GM12878 (cell line): ENCODE results near the gene BMPR2.

Experiments used
- CHD2 ChIP-seq: IDR thresholded peaks from 2 replicates; pipeline ENCODE4 v1.6.1; 2011; ENCODE audit warnings: low read depth, low read length, improper control_type of control experiment, borderline replicate concordance
- EZH2 ChIP-seq: IDR thresholded peaks from 2 replicates; pipeline ENCODE4 v1.6.1; 2012; ENCODE audit warnings: low read depth, mild to moderate bottlenecking, control low read depth, inconsistent platforms, low read length, borderline replicate concordance; ENCODE audit not compliant: control insufficient read depth
- PAX5 ChIP-seq: IDR thresholded peaks from 2 replicates; pipeline ENCODE4 v1.6.1; 2011; ENCODE audit warnings: low read depth, low read length, borderline replicate concordance
- PML ChIP-seq: IDR thresholded peaks from 2 replicates; pipeline ENCODE4 v1.6.1; 2012; ENCODE audit warnings: low read length, inconsistent platforms
- POLR2A ChIP-seq: IDR thresholded peaks from 2 replicates; pipeline ENCODE4 v1.6.1; 2011; ENCODE audit warnings: low read depth, mild to moderate bottlenecking, low read length
- POLR2AphosphoS5 ChIP-seq: IDR thresholded peaks from 2 replicates; pipeline ENCODE4 v1.6.1; 2011; ENCODE audit warnings: mild to moderate bottlenecking, low read length, inconsistent platforms
- SRF ChIP-seq, 2 experiments: IDR thresholded peaks; 2 replicates each; pipeline ENCODE4 v1.6.1; 2011; ENCODE audit warnings: low read depth in 2 of 2, low read length in 2 of 2, mild to moderate bottlenecking in 1 of 2, moderate library complexity in 1 of 2
- ZNF622 ChIP-seq: fragments of 450-650 bp; IDR thresholded peaks from 2 replicates; pipeline ENCODE4 v1.6.1; 2017; ENCODE audit warnings: mild to moderate bottlenecking, inconsistent platforms
- TF ChIP-seq, protein P1 (sequence below): IDR thresholded peaks from 2 replicates; pipeline ENCODE4 v1.6.1; 2011; ENCODE audit warnings: low read depth, low read length, improper control_type of control experiment, borderline replicate concordance

- TF ChIP-seq CHD2 (no peak), PML (no peak), SRF (IDR thresholded peaks at IDR 0.05; ENCODE audit: low read depth in 2 of 2, low read length in 2 of 2) (no peak), ZNF622 (no peak), EZH2 (no peak), PAX5 (no peak), POLR2AphosphoS5 (no peak), POLR2A (no peak)
- TF ChIP-seq, protein P1, sequence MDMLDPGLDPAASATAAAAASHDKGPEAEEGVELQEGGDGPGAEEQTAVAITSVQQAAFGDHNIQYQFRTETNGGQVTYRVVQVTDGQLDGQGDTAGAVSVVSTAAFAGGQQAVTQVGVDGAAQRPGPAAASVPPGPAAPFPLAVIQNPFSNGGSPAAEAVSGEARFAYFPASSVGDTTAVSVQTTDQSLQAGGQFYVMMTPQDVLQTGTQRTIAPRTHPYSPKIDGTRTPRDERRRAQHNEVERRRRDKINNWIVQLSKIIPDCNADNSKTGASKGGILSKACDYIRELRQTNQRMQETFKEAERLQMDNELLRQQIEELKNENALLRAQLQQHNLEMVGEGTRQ: no peak
Observed at GRCh38 chr2:202486351-202486750, 110.2 kb downstream of the BMPR2 start.
